ENCODE measurements around the gene YPEL3.
"Not testable (repeated sequence)": the region's sequence is repeated elsewhere in the genome, so short reads cannot be mapped to it uniquely, and the experiment has no call there.

Gene YPEL3

GRCh38 chr16:30120340-30121105, 24.5 kb upstream of the YPEL3 start:
- DNase-seq (ENCODE audit: low read depth, low spot score): no peak
- no peak overlapping the region for H3K4me3 ChIP-seq (ENCODE audit: low read length)

GRCh38 chr16:30119428-30119827, 23.4 kb upstream of the YPEL3 start:
- no peak overlapping the region for H3K4me3 ChIP-seq (ENCODE audit: low read length)
- no peak for DNase-seq (ENCODE audit: low read depth, low spot score)

- no peak for DNase-seq (ENCODE audit: low read depth, low spot score)
- H3K4me3 ChIP-seq (ENCODE audit: low read length): no peak overlapping the region
These were observed 21.8 kb upstream of the YPEL3 start for GRCh38 chr16:30117768-30118167.

GRCh38 chr16:30116291-30117207, 20.5 kb upstream of the YPEL3 start:
- H3K4me3 ChIP-seq (ENCODE audit: low read length): no peak overlapping the region
- no peak for DNase-seq (ENCODE audit: low read depth, low spot score)

- DNase-seq (ENCODE audit: low read depth, low spot score): peak; percentile 55
- no peak overlapping the region for H3K4me3 ChIP-seq (ENCODE audit: low read length)
These were observed 19.2 kb upstream of the YPEL3 start for GRCh38 chr16:30115238-30115637.

GRCh38 chr16:30114833-30115232, 18.8 kb upstream of the YPEL3 start:
- H3K4me3 ChIP-seq (ENCODE audit: low read length); DNase-seq (ENCODE audit: low read depth, low spot score): not testable (repeated sequence)

- H3K4me3 ChIP-seq (ENCODE audit: low read length): no peak overlapping the region
- DNase-seq (ENCODE audit: low read depth, low spot score): no peak
These were observed 18.4 kb upstream of the YPEL3 start for GRCh38 chr16:30114411-30114810.

- no peak for DNase-seq (ENCODE audit: low read depth, low spot score)
- no peak overlapping the region for H3K4me3 ChIP-seq (ENCODE audit: low read length)
These were observed 17.8 kb upstream of the YPEL3 start for GRCh38 chr16:30113711-30114333.

GRCh38 chr16:30113031-30113710, 17.2 kb upstream of the YPEL3 start, which contains the start of gene GDPD3:
TSS of gene GDPD3 (minus strand) at chr16:30113537. CDS start at chr16:30113478, 59 bp downstream.
- no peak within 1 kb of the TSS for H3K4me3 ChIP-seq (ENCODE audit: low read length)
- no peak for DNase-seq (ENCODE audit: low read depth, low spot score)

- peak; percentile 63 for DNase-seq (ENCODE audit: low read depth, low spot score)
- no peak overlapping the region for H3K4me3 ChIP-seq (ENCODE audit: low read length)
These were observed 16.4 kb upstream of the YPEL3 start for GRCh38 chr16:30112197-30113030.

GRCh38 chr16:30110661-30111060, 14.6 kb upstream of the YPEL3 start:
- DNase-seq (ENCODE audit: low read depth, low spot score): no peak
- H3K4me3 ChIP-seq (ENCODE audit: low read length): no peak overlapping the region

GRCh38 chr16:30108059-30108850, 12.2 kb upstream of the YPEL3 start:
- no peak overlapping the region for H3K4me3 ChIP-seq (ENCODE audit: low read length)
- DNase-seq (ENCODE audit: low read depth, low spot score): no peak

- DNase-seq (ENCODE audit: low read depth, low spot score): no peak
- no peak overlapping the region for H3K4me3 ChIP-seq (ENCODE audit: low read length)
These were observed 8.5 kb upstream of the YPEL3 start for GRCh38 chr16:30104492-30104891.

- no peak overlapping the region for H3K4me3 ChIP-seq (ENCODE audit: low read length)
These were observed 8.1 kb upstream of the YPEL3 start for GRCh38 chr16:30104090-30104489.

GRCh38 chr16:30096862-30097563, 1.0 kb upstream of the YPEL3 start:
- no peak for DNase-seq (ENCODE audit: low read depth, low spot score)
- no peak overlapping the region for H3K4me3 ChIP-seq (ENCODE audit: low read length)

More at GRCh38 chr16:30104090-30104489, 8.1 kb upstream of the YPEL3 start:
- no peak for DNase-seq (ENCODE audit: low read depth, low spot score)

GRCh38 chr16:30095166-30096078, 591 bp downstream of the YPEL3 start:
- DNase-seq (ENCODE audit: low read depth, low spot score): no peak
- H3K4me3 ChIP-seq (ENCODE audit: low read length): no peak overlapping the region
